K562 (cell line): ENCODE measurements around the gene UMAD1.

Source experiments
- CTCF ChIP-seq, 3 experiments: IDR thresholded peaks in 2 of 3; conservative IDR thresholded peaks in 1 of 3; 2 replicates each; pipeline ENCODE4 v1.5.1; 2011 to 2012; ENCODE audit warnings: low read length in 3 of 3, mild to moderate bottlenecking in 3 of 3, control low read depth in 2 of 3, improper control_type of control experiment in 1 of 3, inconsistent platforms in 1 of 3, low read depth in 1 of 3, mixed read lengths in 1 of 3, moderate library complexity in 1 of 3; ENCODE audit not compliant: insufficient read depth in 2 of 3
- MAFF ChIP-seq: IDR thresholded peaks from 2 replicates; pipeline ENCODE4 v1.6.1; 2012; ENCODE audit warnings: low read length, improper control_type of control experiment
- MAZ ChIP-seq, 2 experiments: fragments of 450-650 bp in 1 of 2; sonication (generic) in 1 of 2; formaldehyde crosslinking; IDR thresholded peaks in 1 of 2; conservative IDR thresholded peaks in 1 of 2; 2 replicates each; pipeline versions ENCODE4 v1.4.0 to v1.5.0; 2020; ENCODE audit warnings: mild to moderate bottlenecking in 1 of 2, missing genetic modification reagents in 1 of 2
- NFE2 ChIP-seq: IDR thresholded peaks from 2 replicates; pipeline ENCODE4 v1.6.1; 2014; ENCODE audit warnings: antibody characterized with exemption, low read depth
- NKRF ChIP-seq: fragments of 450-650 bp; IDR thresholded peaks from 2 replicates; pipeline ENCODE4 v1.6.1; 2016; ENCODE audit warnings: borderline replicate concordance
- POLR2AphosphoS5 ChIP-seq: IDR thresholded peaks from 2 replicates; pipeline ENCODE4 v1.6.1; 2011; ENCODE audit warnings: mild to moderate bottlenecking, low read depth, low read length, moderate library complexity; ENCODE audit not compliant: control insufficient read depth, insufficient read depth
- POLR3A ChIP-seq: IDR thresholded peaks from 2 replicates; pipeline ENCODE4 v1.6.1; 2011; ENCODE audit warnings: borderline replicate concordance, mild to moderate bottlenecking, moderate library complexity; ENCODE audit not compliant: insufficient read length, insufficient read depth; ENCODE audit errors: extremely low read depth
- SPI1 ChIP-seq: IDR thresholded peaks from 2 replicates; pipeline ENCODE4 v1.6.1; 2011; ENCODE audit warnings: low read depth, low read length, control low read depth, borderline replicate concordance
- TEAD4 ChIP-seq, 2 experiments: sonication (generic) in 1 of 2; formaldehyde crosslinking in 1 of 2; IDR thresholded peaks; 2 replicates each; pipeline versions ENCODE4 v1.6.1 to v1.8.0; 2012 to 2022; ENCODE audit warnings: borderline replicate concordance in 1 of 2, inconsistent platforms in 1 of 2, low read length in 1 of 2, mild to moderate bottlenecking in 1 of 2, missing genetic modification reagents in 1 of 2
- TGIF2 ChIP-seq: sonication (generic); formaldehyde crosslinking; IDR thresholded peaks from 2 replicates; pipeline ENCODE4 v1.8.1; 2022; ENCODE audit warnings: mild to moderate bottlenecking, missing genetic modification reagents, moderate library complexity
- ZBED1 ChIP-seq: IDR thresholded peaks from 2 replicates; pipeline ENCODE4 v1.6.1; 2014
- ZNF444 ChIP-seq: fragments of 250-450 bp; sonication (Bioruptor Pico); IDR thresholded peaks from 2 replicates; pipeline ENCODE4 v1.4.0; 2020; ENCODE audit warnings: mild to moderate bottlenecking, moderate library complexity

GRCh38 chr7:7862393-7862792 lies 221.8 kb downstream of the UMAD1 start:
- TF ChIP-seq POLR3A (no peak), CTCF (IDR thresholded peaks at IDR 0.05 in 2 of 3, conservative IDR thresholded peaks at IDR 0.05 in 1 of 3; ENCODE audit: insufficient read depth in 2 of 3, low read depth in 1 of 3, low read length in 3 of 3) (no peak), MAZ (CRISPR knock-in tag; conservative IDR thresholded peaks at IDR 0.05 in 1 of 2, IDR thresholded peaks at IDR 0.05 in 1 of 2) (no peak), NFE2 (no peak), ZBED1 (no peak), NKRF (no peak), POLR2AphosphoS5 (no peak), TGIF2 (CRISPR knock-in tag) (no peak), ZNF444 (CRISPR knock-in tag) (no peak), MAFF (no peak), SPI1 (no peak), TEAD4 (IDR thresholded peaks at IDR 0.05; ENCODE audit: low read length) (no peak), TEAD4 (CRISPR knock-in tag; IDR thresholded peaks at IDR 0.05; ENCODE audit: borderline replicate concordance) (no peak)
